Measurements from ENCODE around the gene PNPLA7.
"Not testable (repeated sequence)": the region's sequence is repeated elsewhere in the genome, so short reads cannot be mapped to it uniquely, and the experiment has no call there.

PNPLA7 gene

DNA sequence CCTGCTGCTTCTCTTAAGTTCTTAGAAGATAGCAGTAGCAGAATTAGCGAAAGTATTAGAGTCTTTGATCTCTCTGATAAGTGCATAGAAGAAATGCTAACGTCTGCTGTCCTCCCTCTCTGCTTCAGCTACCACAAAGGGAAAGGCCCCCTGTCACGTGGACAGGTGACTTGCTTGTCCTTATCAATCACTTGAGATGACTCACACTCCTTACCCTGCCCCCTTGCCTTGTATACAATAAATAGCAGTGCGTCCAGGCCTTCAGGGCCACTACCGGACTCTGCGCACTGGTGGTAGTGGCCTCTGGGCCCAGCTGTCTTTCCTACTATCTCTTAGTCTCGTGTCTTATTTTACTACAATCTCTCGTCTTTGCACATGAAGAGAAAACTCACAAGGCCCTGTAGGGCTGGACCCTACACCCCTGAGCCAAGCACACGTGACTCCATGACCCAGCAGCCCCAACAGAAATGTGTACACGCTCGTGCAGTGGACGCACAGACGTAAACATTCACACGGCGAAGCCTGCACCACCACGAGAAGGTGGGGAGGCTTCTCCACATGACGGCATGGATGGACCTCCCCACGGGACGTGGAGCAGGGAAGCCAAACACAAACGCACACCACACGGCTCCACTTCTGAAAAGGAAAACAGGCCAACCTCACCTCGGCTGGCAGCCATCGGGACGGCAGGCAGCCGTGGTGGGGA is 38.3 kb downstream of the PNPLA7 start:
- DNase-seq: no peak

GRCh38 chr9:137511126-137511525 is 39.1 kb downstream of the PNPLA7 start:
- DNase-seq: not testable (repeated sequence)

DNA sequence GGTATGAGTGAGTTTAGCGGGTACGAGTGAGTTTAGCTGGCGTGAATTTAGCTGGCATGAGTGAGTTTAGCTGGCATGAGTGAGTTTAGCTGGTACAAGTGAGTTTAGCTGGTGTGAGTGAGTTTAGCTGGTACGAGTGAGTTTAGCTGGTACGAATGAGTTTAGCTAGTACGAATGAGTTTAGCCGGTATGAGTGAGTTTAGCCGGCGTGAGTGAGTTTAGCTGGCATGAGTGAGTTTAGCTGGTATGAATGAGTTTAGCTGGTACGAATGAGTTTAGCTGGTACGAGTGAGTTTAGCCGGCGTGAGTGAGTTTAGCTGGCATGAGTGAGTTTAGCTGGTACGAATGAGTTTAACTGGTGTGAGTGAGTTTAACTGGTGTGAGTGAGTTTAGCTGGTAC is 41.0 kb downstream of the PNPLA7 start:
- DNase-seq: no peak

DNA sequence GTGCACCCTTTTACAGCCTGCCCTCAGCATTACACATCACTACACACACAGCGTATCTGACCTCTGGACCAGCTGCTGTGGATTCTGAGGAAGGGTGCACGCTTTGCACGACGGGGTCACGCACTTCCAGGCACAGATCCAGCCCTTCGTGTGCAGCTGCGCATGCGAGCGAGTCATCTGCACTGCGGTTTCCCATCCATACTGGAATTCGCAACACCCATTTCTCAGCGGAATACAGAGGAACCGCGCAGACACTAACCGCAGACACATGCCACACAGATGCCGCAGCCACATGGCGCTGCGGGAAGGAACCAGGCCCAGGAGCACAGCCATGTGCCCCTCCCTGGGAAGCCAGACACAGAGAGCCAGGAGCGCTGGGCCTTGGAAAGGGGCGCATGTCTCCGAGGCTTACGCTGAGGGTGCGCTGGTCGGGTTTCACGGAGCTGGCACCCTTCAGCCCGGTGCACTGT is 43.5 kb downstream of the PNPLA7 start:
- no peak for DNase-seq

DNA sequence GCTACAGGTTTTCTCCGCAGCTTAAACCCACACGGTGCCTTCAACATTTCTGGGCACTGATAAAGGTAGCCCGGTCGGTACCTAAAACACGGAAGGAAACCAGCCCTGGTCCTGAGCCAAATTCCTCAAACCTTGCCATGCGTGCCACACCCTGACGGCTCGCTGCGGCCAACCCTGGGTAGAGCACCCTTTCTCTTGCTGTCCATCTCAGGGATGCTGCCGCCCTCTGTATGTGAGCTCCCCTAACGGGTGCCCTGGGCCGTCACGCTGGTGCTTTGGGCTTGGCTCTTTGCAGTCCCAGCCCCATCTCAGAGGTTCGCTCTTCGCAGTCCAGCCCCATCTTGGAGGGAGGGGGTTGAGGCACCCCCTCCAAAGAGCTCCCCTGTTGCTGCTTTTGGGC is 43.9 kb downstream of the PNPLA7 start:
- DNase-seq: no peak

DNA sequence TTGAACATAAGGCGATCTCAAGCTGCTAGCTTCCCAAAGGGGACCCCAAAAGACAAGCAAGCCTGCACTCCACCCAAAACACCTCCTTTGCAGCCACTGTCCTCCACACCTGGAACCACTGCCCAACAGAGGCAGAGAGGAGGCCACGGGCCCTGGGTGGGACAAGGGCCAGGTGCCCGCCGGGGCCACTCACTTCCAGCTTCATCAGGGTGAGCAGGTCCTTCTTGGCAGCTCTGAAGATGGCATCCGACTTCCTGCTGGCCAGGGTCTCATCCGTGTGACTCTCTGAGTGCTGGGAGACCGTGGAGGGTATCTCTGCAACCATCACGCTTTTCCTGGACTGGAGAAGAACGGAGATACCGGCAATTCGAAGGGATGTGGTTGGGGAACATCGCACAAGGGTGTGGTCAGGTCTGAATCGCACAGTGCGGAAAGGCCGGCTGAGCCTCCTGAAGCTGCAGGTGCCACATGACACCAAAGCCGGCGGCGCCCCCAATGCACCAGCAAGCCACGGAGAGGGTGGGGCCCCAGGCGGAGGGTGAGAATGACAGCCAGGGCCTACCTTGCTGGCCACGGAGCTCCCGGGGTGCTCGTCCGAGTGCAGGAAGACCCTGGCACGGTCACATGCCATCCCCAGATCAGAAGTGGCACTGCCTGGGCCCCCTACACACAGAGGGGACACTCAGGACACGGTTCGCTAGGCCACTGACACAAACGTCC is 44.6 kb downstream of the PNPLA7 start:
- no peak for DNase-seq

- DNase-seq: no peak
Measured at GRCh38 chr9:137504432-137504777, 45.8 kb downstream of the PNPLA7 start.

GRCh38 chr9:137502008-137502911 is 47.9 kb downstream of the PNPLA7 start:
- DNase-seq: no peak

- DNase-seq: no peak
Measured at GRCh38 chr9:137501457-137501856, 48.7 kb downstream of the PNPLA7 start.

GRCh38 chr9:137500666-137501397 is 49.4 kb downstream of the PNPLA7 start:
- DNase-seq: no peak

DNA sequence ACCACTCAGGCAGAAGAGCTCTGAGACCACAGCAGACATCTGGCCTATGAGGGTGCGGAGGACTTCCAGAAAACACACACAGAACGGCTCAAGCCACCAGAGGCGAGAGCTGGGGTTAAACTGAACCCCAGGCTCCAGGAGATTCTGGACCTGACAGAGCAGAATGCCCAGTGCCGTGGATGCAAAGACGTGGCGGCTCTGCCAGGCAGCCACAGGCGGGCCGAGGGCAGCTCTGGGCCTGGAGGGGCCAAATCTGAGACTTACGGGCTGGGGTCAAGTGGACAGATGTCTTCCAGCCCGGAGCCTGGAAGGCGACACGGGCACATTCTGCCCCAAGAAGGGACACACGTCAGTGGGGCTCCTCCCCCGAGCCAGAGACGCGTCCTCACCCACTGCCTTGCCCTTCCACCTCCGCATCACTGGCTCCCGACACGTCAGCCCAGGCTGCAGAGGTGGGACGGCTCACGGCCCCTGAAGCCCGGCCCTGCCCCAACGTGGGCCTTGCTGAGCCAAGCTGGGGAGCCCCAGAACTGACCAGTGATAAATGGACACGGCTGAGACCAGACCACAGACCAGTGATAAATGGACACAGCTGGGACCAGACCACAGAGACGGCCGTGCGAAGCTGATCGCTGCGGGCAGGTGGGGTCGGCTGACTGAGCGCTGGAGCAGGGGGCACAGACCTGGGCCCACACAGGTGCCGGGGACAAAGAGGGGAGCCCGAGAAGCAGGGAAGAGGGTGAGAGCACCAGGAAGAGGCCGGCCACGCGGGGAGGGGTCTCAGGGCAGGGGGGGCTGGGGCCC is 50.1 kb downstream of the PNPLA7 start:
- DNase-seq: no peak

GRCh38 chr9:137499416-137499815 is 50.8 kb downstream of the PNPLA7 start:
- no peak for DNase-seq

GRCh38 chr9:137498720-137499150 is 51.5 kb downstream of the PNPLA7 start:
- no peak for DNase-seq

- no peak for DNase-seq
Measured at GRCh38 chr9:137497921-137498719, 52.1 kb downstream of the PNPLA7 start.

DNA sequence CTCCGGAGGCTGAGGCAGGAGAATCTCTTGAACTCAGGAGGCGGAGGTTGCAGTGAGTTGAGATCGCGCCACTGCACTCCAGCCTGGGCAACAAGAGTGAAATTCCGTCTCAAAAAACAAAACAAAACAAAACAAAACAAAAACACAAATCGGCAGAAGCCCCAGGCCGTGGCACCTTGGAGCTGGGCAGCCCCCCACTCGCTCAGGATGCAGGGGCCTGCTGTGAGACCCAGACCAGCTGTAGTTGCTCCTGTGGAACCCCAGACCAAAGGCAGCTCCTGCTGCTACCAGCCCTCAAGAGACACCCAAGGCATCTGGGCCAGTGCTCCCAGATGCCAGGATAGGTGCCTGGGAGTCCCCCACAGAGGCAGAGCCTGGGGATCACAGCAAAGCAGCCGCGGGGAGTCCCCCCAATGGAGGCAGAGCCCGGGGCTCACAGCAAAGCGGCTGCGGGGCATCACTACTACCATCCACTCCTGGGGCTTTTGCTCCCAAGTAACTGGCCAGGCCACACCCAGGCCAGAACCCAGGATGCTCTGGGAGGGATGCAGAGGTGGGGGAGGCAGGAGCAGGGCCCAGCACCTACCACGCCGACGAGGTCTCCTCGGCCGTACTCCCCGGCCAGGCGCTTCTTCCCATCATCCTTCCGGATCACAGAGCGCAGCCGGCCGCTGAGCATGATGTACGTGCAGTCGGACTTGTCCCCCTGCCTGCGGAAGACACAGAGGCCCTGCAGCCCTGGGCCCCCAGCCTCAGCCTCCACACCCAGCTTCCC is 53.4 kb downstream of the PNPLA7 start:
- no peak for DNase-seq

- DNase-seq: no peak
Measured at GRCh38 chr9:137494550-137495351, 55.5 kb downstream of the PNPLA7 start.

GRCh38 chr9:137494104-137494544 is 56.1 kb downstream of the PNPLA7 start:
- no peak for DNase-seq

- DNase-seq: no peak
Measured at GRCh38 chr9:137493364-137494103, 56.7 kb downstream of the PNPLA7 start.

All from activated effector memory CD4-positive, alpha-beta T cell treated with anti-CD3 and anti-CD28 coated beads, Interleukin-2, amount 50 U/mL, for 16 hours (primary cell).